ENCODE data around the gene NALCN.
A peak's percentile ranks its signal among the peaks of the same experiment; 100 is the strongest.
"Not testable (repeated sequence)": the region's sequence is repeated elsewhere in the genome, so short reads cannot be mapped to it uniquely, and the experiment has no call there.

Gene NALCN

GRCh38 chr13:101341464-101341863, 74.8 kb downstream of the NALCN start:
- DNase-seq (ENCODE audit: low read depth): no peak

- DNase-seq (ENCODE audit: low read depth): no peak
Measured at GRCh38 chr13:101339202-101339601, 77.1 kb downstream of the NALCN start.

- DNase-seq (ENCODE audit: low read depth): no peak
Measured at GRCh38 chr13:101332583-101332982, 83.7 kb downstream of the NALCN start.

DNA sequence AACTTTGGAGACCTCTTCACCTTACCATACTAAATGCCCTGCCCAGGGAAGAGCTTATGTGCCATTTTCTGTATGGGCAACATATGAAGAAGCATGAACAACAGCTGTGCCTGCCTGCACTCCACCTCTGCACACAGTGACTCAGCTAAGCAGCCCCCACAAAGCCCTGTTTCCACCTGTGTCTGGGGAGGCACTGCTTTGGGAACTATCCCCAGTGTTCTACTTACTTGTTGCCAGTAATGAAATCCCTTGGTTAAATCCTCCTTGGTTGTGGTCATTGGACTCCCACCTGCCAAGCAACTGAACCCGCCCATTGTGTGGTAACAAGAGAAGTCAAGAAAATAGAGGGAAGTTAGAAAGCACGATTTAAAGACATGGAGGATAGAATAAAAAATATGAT, 84.6 kb downstream of the NALCN start:
- no peak for DNase-seq (ENCODE audit: low read depth)

DNA sequence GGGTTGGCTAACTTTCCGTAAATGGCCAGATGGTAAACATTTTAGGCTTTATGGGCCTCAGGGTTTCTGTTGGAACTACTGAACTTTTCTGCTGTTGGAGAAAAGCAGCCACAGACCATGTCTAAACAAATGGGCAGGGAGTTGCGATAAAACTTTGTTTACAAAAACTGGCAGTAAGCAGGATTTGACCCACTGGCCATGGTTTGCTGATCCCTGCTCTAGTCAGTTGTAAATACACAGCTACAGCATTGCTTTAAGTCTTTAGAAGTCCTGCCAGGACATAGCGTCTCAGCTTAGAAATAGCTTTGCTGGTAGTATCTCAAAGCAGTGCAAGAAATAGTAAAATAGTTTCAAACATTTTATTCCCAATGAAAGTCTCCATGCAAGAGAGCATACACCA, 88.4 kb downstream of the NALCN start:
- DNase-seq (ENCODE audit: low read depth): no peak

GRCh38 chr13:101326710-101327109, 89.6 kb downstream of the NALCN start:
- DNase-seq (ENCODE audit: low read depth): no peak

DNA sequence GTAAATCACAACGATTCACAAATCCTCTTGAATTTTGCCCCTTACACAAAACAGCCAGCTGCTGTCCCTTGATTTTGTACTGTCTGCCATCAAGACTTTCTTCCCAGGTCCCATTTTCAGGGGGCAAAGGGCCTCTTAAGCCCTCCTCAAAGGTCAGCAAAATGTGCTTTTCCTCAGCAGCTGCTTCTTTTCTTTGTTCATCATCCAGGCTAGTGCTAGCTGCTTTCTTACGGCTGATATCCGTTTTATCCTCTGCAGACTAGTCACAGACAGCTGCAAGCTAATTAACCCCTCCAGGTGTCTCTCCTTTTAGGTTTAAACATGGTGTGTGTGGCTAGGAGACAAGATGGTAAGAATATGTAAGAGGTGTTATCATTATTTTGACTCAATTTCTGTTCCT, 90.9 kb downstream of the NALCN start:
- DNase-seq (ENCODE audit: low read depth): no peak

DNA sequence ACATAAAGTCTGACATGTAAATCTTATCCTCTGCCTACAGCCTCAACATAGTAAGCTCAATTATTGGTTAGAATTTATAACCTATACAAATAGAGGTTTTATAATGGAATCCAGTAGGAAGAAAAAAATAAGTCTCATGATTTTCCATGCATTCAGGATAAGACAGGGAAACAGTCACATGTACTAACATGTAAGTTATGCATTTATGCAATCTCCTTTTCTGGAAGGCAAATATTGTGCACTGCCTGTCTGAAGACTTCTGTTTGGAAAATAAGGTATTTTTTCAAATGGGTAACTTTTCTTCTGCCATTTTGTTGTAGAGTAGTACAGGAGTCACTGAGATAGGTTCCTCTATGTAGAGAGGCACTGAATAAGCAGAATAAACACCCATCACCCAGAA, 92.7 kb downstream of the NALCN start:
- DNase-seq (ENCODE audit: low read depth): no peak

DNA sequence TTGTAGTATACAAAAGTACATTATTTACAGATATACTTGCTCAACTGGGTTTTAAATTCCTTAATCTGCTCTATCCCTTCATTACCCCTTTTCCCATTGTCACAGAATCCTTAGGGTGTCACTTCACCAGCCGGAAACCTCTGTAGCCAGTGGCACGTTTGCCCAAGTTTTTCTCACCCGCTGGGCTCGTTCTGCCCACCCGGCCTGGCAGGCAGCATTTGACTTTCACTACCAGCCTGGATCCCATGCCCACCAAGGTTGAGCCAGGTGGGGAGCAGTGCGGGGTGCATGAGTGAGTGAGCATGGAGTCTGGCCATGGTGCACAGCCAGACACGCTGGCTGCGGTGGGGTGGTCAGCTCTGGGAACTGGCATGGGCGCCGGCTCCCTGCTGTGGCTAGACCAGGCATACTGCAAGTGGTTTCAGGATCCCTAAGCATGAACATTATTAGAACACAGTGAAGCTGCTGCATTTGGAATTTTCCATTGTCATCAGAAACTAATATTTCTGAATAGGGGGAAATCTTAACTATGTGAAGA, 98.3 kb downstream of the NALCN start:
- no peak for DNase-seq (ENCODE audit: low read depth)

DNA sequence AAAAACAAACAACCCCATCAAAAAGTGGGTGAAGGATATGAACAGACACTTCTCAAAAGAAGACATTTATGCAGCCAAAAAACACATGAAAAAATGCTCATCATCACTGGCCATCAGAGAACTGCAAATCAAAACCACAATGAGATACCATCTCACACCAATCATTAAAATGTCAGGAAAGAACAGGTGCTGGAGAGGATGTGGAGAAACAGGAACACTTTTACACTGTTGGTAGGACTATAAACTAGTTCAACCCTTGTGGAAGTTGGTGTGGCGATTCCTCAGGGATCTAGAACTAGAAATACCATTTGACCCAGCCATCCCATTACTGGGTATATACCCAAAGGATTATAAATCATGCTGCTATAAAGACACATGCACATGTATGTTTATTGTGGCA, 102.8 kb downstream of the NALCN start:
- not testable (repeated sequence) for DNase-seq (ENCODE audit: low read depth)

DNA sequence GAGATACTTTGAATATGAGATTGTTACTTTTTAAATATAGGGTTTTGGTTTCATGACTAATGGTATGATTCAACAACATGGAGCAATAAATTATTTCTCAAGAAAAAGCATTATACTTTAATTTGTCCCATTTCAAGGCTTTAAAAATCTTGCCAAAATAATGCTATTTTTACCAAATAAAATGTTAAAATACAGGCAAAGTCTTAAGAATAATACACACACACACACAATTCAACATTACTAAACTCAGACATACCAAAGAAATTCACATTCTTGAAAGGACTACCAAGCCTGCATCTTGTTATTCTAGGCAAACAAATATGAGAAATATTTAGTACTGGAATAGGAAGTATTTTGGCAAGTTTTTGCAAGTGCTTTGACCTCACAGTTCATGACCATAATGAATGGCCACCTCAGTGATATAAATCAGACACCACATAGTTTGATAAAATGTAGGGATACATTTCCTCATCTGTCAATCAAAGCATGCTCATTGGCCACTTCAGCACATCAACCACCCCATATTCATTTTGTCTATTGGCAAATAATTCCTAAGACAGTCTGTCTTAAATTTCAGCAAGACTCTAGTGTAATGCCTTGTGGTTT, 107.2 kb downstream of the NALCN start:
- DNase-seq (ENCODE audit: low read depth): peak; percentile 91

DNA sequence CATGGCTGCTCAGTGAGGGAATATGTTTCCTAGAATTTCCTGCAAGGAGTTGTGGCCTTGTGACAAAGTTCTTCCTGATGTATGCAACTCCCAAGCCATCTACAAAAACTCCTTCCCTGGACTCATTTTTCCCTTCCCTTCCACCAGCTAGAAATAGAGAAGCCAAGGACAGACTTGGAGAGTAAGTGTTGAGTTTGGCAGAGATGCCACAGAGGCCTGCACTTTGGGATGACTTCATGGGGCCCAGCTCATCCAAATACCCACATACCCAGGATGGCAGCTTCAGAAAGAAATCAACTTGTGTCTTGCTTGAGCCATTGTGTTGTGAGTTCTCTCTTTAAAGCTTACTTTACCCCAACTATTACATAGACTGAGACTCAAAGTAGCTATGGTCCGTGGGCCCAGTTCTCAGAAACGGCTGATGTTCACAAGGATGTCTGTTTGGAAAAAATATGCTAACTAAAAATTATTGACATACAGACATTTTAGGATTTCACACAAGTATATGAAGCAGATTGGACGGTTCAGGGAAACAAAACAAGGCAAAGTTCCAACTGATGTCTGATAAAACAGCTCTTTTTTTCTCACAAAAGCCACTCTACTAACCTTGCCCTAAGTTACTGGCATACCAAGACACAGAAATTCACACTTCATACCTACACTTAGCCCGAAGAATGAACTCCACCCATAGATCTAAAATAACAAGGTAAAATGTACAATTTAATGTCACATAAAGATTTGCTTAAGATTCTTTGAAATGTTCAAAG, 107.9 kb downstream of the NALCN start:
- DNase-seq (ENCODE audit: low read depth): peak; percentile 39

DNA sequence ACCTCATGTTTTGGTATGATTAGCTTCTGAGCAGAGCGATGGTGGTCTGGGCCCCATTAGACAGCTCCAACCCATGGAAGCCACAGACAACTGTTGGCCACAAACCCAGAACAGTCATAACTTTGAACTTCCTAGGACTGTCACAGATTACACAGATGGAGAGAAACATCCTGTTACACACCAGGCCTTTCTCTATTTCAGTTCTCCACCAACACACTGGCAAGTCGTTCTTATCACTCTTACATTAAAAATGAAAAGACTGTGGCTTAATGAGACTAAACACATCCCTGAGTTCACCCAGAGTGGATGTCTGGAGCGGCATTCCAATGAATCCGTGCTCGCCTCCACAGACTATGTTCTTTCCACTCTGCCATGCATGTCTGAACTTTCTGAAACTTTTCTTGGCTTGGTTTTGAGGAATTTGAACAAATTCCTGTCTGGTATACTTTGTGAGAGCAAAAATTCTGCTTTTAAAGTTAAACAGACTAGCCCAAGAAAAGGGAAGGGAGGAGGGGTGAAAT, 109.1 kb downstream of the NALCN start:
- peak; percentile 95 for DNase-seq (ENCODE audit: low read depth)

GRCh38 chr13:101306773-101307172, 109.5 kb downstream of the NALCN start:
- no peak for DNase-seq (ENCODE audit: low read depth)

GRCh38 chr13:101305981-101306411, 110.3 kb downstream of the NALCN start:
- no peak for DNase-seq (ENCODE audit: low read depth)

DNA sequence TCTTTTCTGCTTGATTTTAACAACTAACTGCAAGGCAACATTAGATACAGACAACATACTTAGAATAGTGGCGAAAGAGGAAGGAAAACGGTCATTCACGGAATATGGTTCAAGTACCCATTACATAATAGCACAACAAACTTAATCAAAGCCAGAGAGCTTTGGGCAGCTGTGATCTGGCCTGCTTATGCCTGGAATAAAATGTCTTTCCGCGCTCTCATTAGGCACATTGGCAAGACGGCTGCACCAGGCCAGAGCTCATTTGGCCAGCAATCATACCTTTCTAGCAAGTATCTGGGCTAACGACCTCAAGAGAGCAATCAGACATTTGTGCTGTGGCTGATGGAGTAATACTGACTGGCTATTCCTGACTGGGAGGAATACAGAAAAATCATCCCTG, 112.8 kb downstream of the NALCN start:
- no peak for DNase-seq (ENCODE audit: low read depth)

DNA sequence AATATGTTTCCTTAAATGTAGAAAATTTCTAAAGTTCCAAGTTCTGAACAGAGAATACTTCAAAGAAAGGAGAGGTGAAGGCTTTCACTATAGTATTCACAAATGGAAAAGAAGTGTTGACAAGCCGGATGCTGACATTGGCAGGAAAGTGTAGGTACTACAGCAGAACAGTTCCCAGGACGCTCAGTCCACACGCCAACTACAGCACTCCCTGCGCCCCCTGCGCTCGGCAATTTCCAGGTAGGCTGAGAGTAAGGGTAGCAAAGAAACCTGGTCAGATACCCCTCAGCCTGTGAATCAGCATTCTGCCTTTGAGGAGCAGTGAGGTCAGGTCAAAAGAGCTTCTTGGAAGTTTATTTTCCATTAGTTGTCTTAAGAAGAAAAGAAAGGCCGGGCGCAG, 115.3 kb downstream of the NALCN start:
- no peak for DNase-seq (ENCODE audit: low read depth)

- no peak for DNase-seq (ENCODE audit: low read depth)
Measured at GRCh38 chr13:101300531-101300930, 115.8 kb downstream of the NALCN start.

- DNase-seq (ENCODE audit: low read depth): no peak
Measured at GRCh38 chr13:101298517-101298916, 117.8 kb downstream of the NALCN start.

GRCh38 chr13:101297794-101298193, 118.5 kb downstream of the NALCN start:
- DNase-seq (ENCODE audit: low read depth): no peak

- DNase-seq (ENCODE audit: low read depth): peak; percentile 59
Measured at GRCh38 chr13:101292711-101293110, 123.6 kb downstream of the NALCN start.

- no peak for DNase-seq (ENCODE audit: low read depth)
Measured at GRCh38 chr13:101291646-101292515, 124.4 kb downstream of the NALCN start.

Measured in iris pigment epithelial cell (primary cell).